ENCODE measurements around the gene IFIT3. TPM values are rescaled to one million over a fixed set of nuclear protein-coding genes. Genes with fewer than 3 reads are reported as not detected.

IFIT3 gene
- total RNA-seq, 1 donor from 2014 or later, result 7.4 TPM

GRCh38 chr10:89384474-89385340 lies 56.9 kb downstream of the IFIT3 start:
- no peak for TF ChIP-seq CTCF (IDR thresholded peaks at IDR 0.05)
- Mint-ChIP-seq H3K4me1 (ENCODE audit: low read depth) (peaks cover 4% of the 10 kb centered on the region), H3K36me3 (ENCODE audit: low read depth) (no peaks in the 10 kb centered on the region), H3K27ac (ENCODE audit: unreplicated experiment) (no peak overlapping the region), H3K9me3 (ENCODE audit: low read depth) (no peaks in the 10 kb centered on the region), H3K4me3 (ENCODE audit: unreplicated experiment) (no peak overlapping the region), H3K27me3 (ENCODE audit: low read depth) (no peaks in the 10 kb centered on the region)
- no peak for DNase-seq (ENCODE audit: low spot score)

GRCh38 chr10:89388806-89389205 lies 61.0 kb downstream of the IFIT3 start:
- TF ChIP-seq CTCF (IDR thresholded peaks at IDR 0.05), result no peak
- Mint-ChIP-seq H3K27me3 (ENCODE audit: low read depth) (no peaks in the 10 kb centered on the region), H3K36me3 (ENCODE audit: low read depth) (no peaks in the 10 kb centered on the region), H3K27ac (ENCODE audit: unreplicated experiment) (no peak overlapping the region), H3K4me3 (ENCODE audit: unreplicated experiment) (no peak overlapping the region), H3K4me1 (ENCODE audit: low read depth) (peaks cover 19% of the 10 kb centered on the region), H3K9me3 (ENCODE audit: low read depth) (no peaks in the 10 kb centered on the region)
- DNase-seq (ENCODE audit: low spot score), result no peak

GRCh38 chr10:89389254-89389653 lies 61.5 kb downstream of the IFIT3 start:
- Mint-ChIP-seq H3K4me3 (ENCODE audit: unreplicated experiment) (no peak overlapping the region), H3K4me1 (ENCODE audit: low read depth) (peaks cover 19% of the 10 kb centered on the region), H3K9me3 (ENCODE audit: low read depth) (no peaks in the 10 kb centered on the region), H3K36me3 (ENCODE audit: low read depth) (no peaks in the 10 kb centered on the region), H3K27me3 (ENCODE audit: low read depth) (no peaks in the 10 kb centered on the region), H3K27ac (ENCODE audit: unreplicated experiment) (no peak overlapping the region)
- TF ChIP-seq CTCF (IDR thresholded peaks at IDR 0.05), result peak; percentile 80
- no peak for DNase-seq (ENCODE audit: low spot score)

Other genes starting within 250 kb of the IFIT3 start
- gene CH25H, start 120.7 kb upstream of the IFIT3 start, total RNA-seq, result not detected in 3 replicates
- 35.8 to 52.5 TPM (median 44.1 TPM) in 3 replicates for gene LIPA, start 76.2 kb upstream of the IFIT3 start, total RNA-seq
- 3.0 to 3.8 TPM (median 3.3 TPM) in 3 replicates for gene IFIT2, start 26.0 kb upstream of the IFIT3 start, total RNA-seq
- not detected in 3 replicates for gene IFIT1B, start 50.1 kb downstream of the IFIT3 start, total RNA-seq
- gene IFIT1, start 64.6 kb downstream of the IFIT3 start, total RNA-seq, result 2.0 to 4.4 TPM (median 2.0 TPM) in 3 replicates
- gene IFIT5, start 86.6 kb downstream of the IFIT3 start, total RNA-seq, result 12.8 to 13.7 TPM (median 13.0 TPM) in 3 replicates
- 2.6 to 5.2 TPM (median 2.8 TPM) in 3 replicates for gene SLC16A12, start 207.6 kb downstream of the IFIT3 start, total RNA-seq

Measured in chondrocyte (in vitro differentiated cells).